Neural progenitor cell (in vitro differentiated cells): ENCODE measurements around the gene MESD. TPM values are rescaled to one million over a fixed set of nuclear protein-coding genes. Genes with fewer than 3 reads are reported as not detected.

ENCODE experiments used
- DNase-seq: peaks from one replicate; pipeline ENCODE4 v3.0.0-alpha.2; 2016; ENCODE audit warnings: low spot score
- H2AFZ ChIP-seq: fragments of 200-600 bp; sonication (generic); replicated peaks from 2 replicates; pipeline ENCODE4 v1.6.1; 2016; ENCODE audit warnings: antibody characterized with exemption
- H3F3A ChIP-seq: fragments of 200-600 bp; sonication (generic); 2 replicates; pipeline ENCODE4 v1.6.1; 2016; ENCODE audit warnings: antibody characterized with exemption, low read depth
- H3K27ac ChIP-seq: fragments of 200-600 bp; sonication (generic); 2 replicates; pipeline ENCODE4 v1.5.1; 2016; ENCODE audit warnings: mild to moderate bottlenecking
- H3K27me3 ChIP-seq: fragments of 200-600 bp; sonication (generic); 2 replicates; pipeline ENCODE4 v1.6.1; 2016; ENCODE audit warnings: mild to moderate bottlenecking, moderate library complexity
- H3K36me3 ChIP-seq: fragments of 200-600 bp; sonication (generic); 2 replicates; pipeline ENCODE4 v1.5.1; 2016
- H3K4me1 ChIP-seq: fragments of 200-600 bp; sonication (generic); 2 replicates; pipeline ENCODE4 v1.6.1; 2016; ENCODE audit warnings: mixed run types
- H3K4me2 ChIP-seq: fragments of 200-600 bp; sonication (generic); 2 replicates; pipeline ENCODE4 v1.6.1; 2016
- H3K4me3 ChIP-seq: fragments of 200-600 bp; sonication (generic); 2 replicates; pipeline ENCODE4 v1.5.1; 2016
- H3K79me2 ChIP-seq: fragments of 200-600 bp; sonication (generic); 2 replicates; pipeline ENCODE4 v1.6.1; 2016; ENCODE audit warnings: low read depth
- H3K9ac ChIP-seq: fragments of 200-600 bp; sonication (generic); 2 replicates; pipeline ENCODE4 v1.6.1; 2016
- H3K9me3 ChIP-seq: fragments of 200-600 bp; sonication (generic); 2 replicates; pipeline ENCODE4 v1.5.1; 2016; ENCODE audit warnings: low read depth
- H4K20me1 ChIP-seq: fragments of 200-600 bp; sonication (generic); 2 replicates; pipeline ENCODE4 v1.6.1; 2016; ENCODE audit warnings: low read depth
- H3K27ac Mint-ChIP-seq: 3 replicates; pipeline ENCODE4 v1.8.0; 2021; ENCODE audit warnings: mixed read lengths
- H3K27me3 Mint-ChIP-seq: 2 replicates; pipeline ENCODE4 v1.8.0; 2022; ENCODE audit warnings: low read depth, mild to moderate bottlenecking, inconsistent platforms, moderate library complexity, mixed read lengths; ENCODE audit not compliant: insufficient read depth
- H3K36me3 Mint-ChIP-seq: 3 replicates; pipeline ENCODE4 v1.8.0; 2021; ENCODE audit warnings: mixed read lengths
- H3K4me1 Mint-ChIP-seq: 3 replicates; pipeline ENCODE4 v1.8.0; 2021; ENCODE audit warnings: mixed read lengths
- H3K4me3 Mint-ChIP-seq: 3 replicates; pipeline ENCODE4 v1.8.0; 2021; ENCODE audit warnings: mild to moderate bottlenecking, moderate library complexity, mixed read lengths
- H3K9me3 Mint-ChIP-seq: 3 replicates; pipeline ENCODE4 v1.8.0; 2020; ENCODE audit warnings: mixed read lengths
- EZH2 ChIP-seq: fragments of 200-600 bp; sonication (generic); IDR thresholded peaks from 2 replicates; pipeline ENCODE4 v1.6.1; 2017; ENCODE audit warnings: antibody characterized with exemption, mild to moderate bottlenecking, moderate library complexity
- EZH2phosphoT487 ChIP-seq: fragments of 200-600 bp; sonication (generic); IDR thresholded peaks from 2 replicates; pipeline ENCODE4 v1.6.1; 2017; ENCODE audit warnings: antibody characterized with exemption
- total RNA-seq: library from RNA; depleted of rRNA; stranded (reverse); fragments of >200 nt; gene quantifications from 2 replicates; pipeline ENCODE4 v1.2.3, GENCODE V29; 2015; ENCODE audit warnings: low replicate concordance
- TF ChIP-seq, protein P1 (sequence below): fragments of 200-600 bp; sonication (generic); IDR thresholded peaks from 2 replicates; pipeline ENCODE4 v1.5.1; 2017; ENCODE audit warnings: antibody characterized with exemption, mild to moderate bottlenecking

The MESD gene
- total RNA-seq, 1 donor from 2014 or later, result 31.5 TPM

DNA sequence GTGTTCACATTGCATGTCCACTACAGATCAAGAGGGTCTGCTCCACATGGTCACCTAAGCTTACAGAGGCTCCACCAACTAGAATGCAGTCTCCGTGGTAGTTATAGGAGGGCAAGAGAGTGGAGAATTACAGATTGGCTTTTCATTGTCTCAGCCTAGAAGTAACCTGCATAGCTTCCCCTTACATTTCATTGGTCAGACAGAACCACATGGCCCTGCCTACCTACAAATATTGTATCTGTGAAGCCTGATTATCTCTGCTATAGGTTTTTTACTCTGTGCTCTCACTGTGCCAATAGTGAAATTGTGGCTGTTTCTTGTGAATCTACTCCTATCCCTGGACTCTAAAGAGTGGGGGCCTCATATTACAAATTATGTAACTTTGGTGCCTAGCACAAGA, 8.6 kb upstream of the MESD start:
- TF ChIP-seq, protein P1, sequence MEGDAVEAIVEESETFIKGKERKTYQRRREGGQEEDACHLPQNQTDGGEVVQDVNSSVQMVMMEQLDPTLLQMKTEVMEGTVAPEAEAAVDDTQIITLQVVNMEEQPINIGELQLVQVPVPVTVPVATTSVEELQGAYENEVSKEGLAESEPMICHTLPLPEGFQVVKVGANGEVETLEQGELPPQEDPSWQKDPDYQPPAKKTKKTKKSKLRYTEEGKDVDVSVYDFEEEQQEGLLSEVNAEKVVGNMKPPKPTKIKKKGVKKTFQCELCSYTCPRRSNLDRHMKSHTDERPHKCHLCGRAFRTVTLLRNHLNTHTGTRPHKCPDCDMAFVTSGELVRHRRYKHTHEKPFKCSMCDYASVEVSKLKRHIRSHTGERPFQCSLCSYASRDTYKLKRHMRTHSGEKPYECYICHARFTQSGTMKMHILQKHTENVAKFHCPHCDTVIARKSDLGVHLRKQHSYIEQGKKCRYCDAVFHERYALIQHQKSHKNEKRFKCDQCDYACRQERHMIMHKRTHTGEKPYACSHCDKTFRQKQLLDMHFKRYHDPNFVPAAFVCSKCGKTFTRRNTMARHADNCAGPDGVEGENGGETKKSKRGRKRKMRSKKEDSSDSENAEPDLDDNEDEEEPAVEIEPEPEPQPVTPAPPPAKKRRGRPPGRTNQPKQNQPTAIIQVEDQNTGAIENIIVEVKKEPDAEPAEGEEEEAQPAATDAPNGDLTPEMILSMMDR, result no peak
- TF ChIP-seq EZH2, result no peak
- no peak for TF ChIP-seq EZH2phosphoT487
- Histone ChIP-seq H2AFZ (no peak overlapping the region), H3K9ac (no peak overlapping the region), H3K36me3 (no peaks in the 10 kb centered on the region), H3K9me3 (no peaks in the 10 kb centered on the region), H3K4me3 (no peak overlapping the region), H3K4me2 (no peak overlapping the region), H4K20me1 (peaks cover 16% of the 10 kb centered on the region), H3K4me1 (peaks cover 6% of the 10 kb centered on the region), H3K79me2 (peaks cover 14% of the 10 kb centered on the region), H3F3A (peaks cover 10% of the 10 kb centered on the region), H3K27ac (no peak overlapping the region), H3K27me3 (peaks cover 27% of the 10 kb centered on the region)
- peak overlapping the region; percentile 2 for H3K4me3 Mint-ChIP-seq
- H3K4me1 Mint-ChIP-seq, result peaks cover 10% of the 10 kb centered on the region
- H3K27ac Mint-ChIP-seq, result no peak overlapping the region
- no peak for DNase-seq
- peaks cover 5% of the 10 kb centered on the region for H3K9me3 Mint-ChIP-seq
- H3K36me3 Mint-ChIP-seq, result peaks cover 3% of the 10 kb centered on the region
- H3K27me3 Mint-ChIP-seq, result peaks cover 2% of the 10 kb centered on the region

DNA sequence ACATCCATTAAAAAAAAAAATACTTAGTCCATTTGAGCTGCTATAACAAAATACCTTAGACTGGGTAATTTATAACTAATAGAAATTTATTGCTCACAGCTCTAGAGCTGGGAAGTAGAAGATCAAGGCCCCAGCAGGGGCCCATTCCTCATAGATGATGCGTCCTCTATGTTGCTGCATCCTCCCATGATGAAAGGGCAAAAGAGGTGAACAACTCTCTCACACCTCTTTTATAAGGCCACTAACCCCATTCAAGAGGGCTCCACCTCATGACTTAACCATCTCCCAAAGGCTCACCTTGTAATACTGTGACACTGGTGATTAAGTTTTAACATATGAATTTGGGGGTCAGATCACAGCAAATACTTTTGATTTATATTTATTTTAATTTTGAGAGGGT, 8.1 kb upstream of the MESD start:
- no peaks in the 10 kb centered on the region for H3K36me3 ChIP-seq
- H3K4me1 Mint-ChIP-seq, result peaks cover 10% of the 10 kb centered on the region
- H3K9me3 Mint-ChIP-seq, result peaks cover 5% of the 10 kb centered on the region
- H3K27me3 Mint-ChIP-seq, result peaks cover 2% of the 10 kb centered on the region
- H3K27ac Mint-ChIP-seq, result no peak overlapping the region
- no peak overlapping the region for H3K27ac ChIP-seq
- H4K20me1 ChIP-seq, result peaks cover 11% of the 10 kb centered on the region
- H3K9me3 ChIP-seq, result no peaks in the 10 kb centered on the region
- no peak overlapping the region for H3K4me3 Mint-ChIP-seq
- H3K79me2 ChIP-seq, result peaks cover 8% of the 10 kb centered on the region
- no peak overlapping the region for H3K4me2 ChIP-seq
- TF ChIP-seq, protein P1, result no peak
- TF ChIP-seq EZH2phosphoT487 (no peak), EZH2 (no peak)
- no peak overlapping the region for H3K9ac ChIP-seq
- DNase-seq, result no peak
- H3F3A ChIP-seq, result peaks cover 10% of the 10 kb centered on the region
- peaks cover 21% of the 10 kb centered on the region for H3K27me3 ChIP-seq
- peaks cover 2% of the 10 kb centered on the region for H3K36me3 Mint-ChIP-seq
- H2AFZ ChIP-seq, result no peak overlapping the region
- peaks cover 6% of the 10 kb centered on the region for H3K4me1 ChIP-seq
- no peak overlapping the region for H3K4me3 ChIP-seq

DNA sequence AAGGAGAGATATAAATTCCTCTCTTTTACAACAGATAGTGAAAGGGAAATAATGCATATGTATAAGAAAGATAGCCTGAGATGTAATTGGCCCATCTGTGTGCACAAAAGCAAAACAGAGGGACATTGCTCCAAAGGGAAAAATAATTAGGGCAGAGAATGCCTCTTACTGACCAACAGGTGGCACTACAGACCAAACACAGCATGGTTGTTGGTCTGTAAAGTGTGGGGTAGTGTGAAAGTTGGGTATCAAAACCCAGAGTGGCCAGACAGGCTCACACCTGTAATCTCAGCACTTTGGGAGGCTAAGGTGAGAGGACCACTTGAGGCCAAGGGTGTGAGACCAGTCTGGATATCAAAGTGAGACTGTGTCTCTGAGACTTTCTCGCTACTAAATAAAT, 6.6 kb upstream of the MESD start:
- H3K9me3 ChIP-seq, result no peaks in the 10 kb centered on the region
- no peak overlapping the region for H3K9ac ChIP-seq
- peaks cover 2% of the 10 kb centered on the region for H3K36me3 Mint-ChIP-seq
- H3F3A ChIP-seq, result peaks cover 10% of the 10 kb centered on the region
- TF ChIP-seq, protein P1, result peak; percentile 64
- no peak for TF ChIP-seq EZH2
- H3K36me3 ChIP-seq, result no peaks in the 10 kb centered on the region
- no peak overlapping the region for H3K4me3 ChIP-seq
- H3K4me1 Mint-ChIP-seq, result peaks cover 10% of the 10 kb centered on the region
- H3K4me2 ChIP-seq, result no peak overlapping the region
- H2AFZ ChIP-seq, result no peak overlapping the region
- peaks cover 2% of the 10 kb centered on the region for H3K27me3 Mint-ChIP-seq
- peaks cover 6% of the 10 kb centered on the region for H3K4me1 ChIP-seq
- no peaks in the 10 kb centered on the region for H3K79me2 ChIP-seq
- H3K27ac ChIP-seq, result no peak overlapping the region
- H3K4me3 Mint-ChIP-seq, result peak overlapping the region; percentile 19
- H3K9me3 Mint-ChIP-seq, result peaks cover 5% of the 10 kb centered on the region
- no peak overlapping the region for H3K27ac Mint-ChIP-seq
- no peaks in the 10 kb centered on the region for H4K20me1 ChIP-seq
- peak; percentile 34 for DNase-seq
- H3K27me3 ChIP-seq, result peaks cover 10% of the 10 kb centered on the region
